Activated T-helper 2 cell treated with anti-CD3 and anti-CD28 coated beads, Interferon-gamma antibody, Interleukin-2, Interleukin-4, amounts not matched to agents 10 μg/mL and 5 μg/mL and 100 μg/mL, durations not matched to agents 14 hours and 24 hours and 36 hours (primary cell): ENCODE results near the gene CYP4Z1. TPM values are rescaled to one million over a fixed set of nuclear protein-coding genes. Genes with fewer than 3 reads are reported as not detected.

Experiments used
- total RNA-seq: library from RNA; stranded (reverse); gene quantifications from 2 replicates; pipeline ENCODE4 v1.2.3, GENCODE V29; 2022

The CYP4Z1 gene
- total RNA-seq, 1 donor from 2014 or later = not detected

Other genes with a start within 250 kb of the CYP4Z1 start
- not detected in 2 replicates for gene CYP4A11, start 125.8 kb upstream of the CYP4Z1 start, total RNA-seq
- gene CYP4X1, start 43.6 kb upstream of the CYP4Z1 start, total RNA-seq = not detected in 2 replicates
- not detected in 2 replicates for gene CYP4A22, start 70.2 kb downstream of the CYP4Z1 start, total RNA-seq
- gene PDZK1IP1, start 122.8 kb downstream of the CYP4Z1 start, total RNA-seq = not detected in 2 replicates
- gene TAL1, start 165.0 kb downstream of the CYP4Z1 start, total RNA-seq = not detected in 2 replicates
- gene STIL, start 246.9 kb downstream of the CYP4Z1 start, total RNA-seq = 24.8 and 27.6 TPM in 2 replicates